NT2/D1 (cell line): ENCODE measurements around the gene CD274.
"Not testable (repeated sequence)": the region's sequence is repeated elsewhere in the genome, so short reads cannot be mapped to it uniquely, and the experiment has no call there.

Experiments used
- DNase-seq: peaks from one replicate; pipeline ENCODE4 v3.0.0-alpha.2; 2011; ENCODE audit warnings: low read depth, low spot score
- H3K27me3 ChIP-seq: 2 replicates; pipeline ENCODE4 v1.6.0; 2011; ENCODE audit warnings: mild to moderate bottlenecking; ENCODE audit not compliant: insufficient read length, insufficient read depth
- H3K36me3 ChIP-seq: 2 replicates; pipeline ENCODE4 v1.6.1; 2011; ENCODE audit warnings: mild to moderate bottlenecking, low read length, mixed read lengths; ENCODE audit not compliant: insufficient read depth, insufficient read length
- H3K4me1 ChIP-seq: 2 replicates; pipeline ENCODE4 v1.5.1; 2011; ENCODE audit not compliant: insufficient read depth, insufficient read length
- H3K4me3 ChIP-seq: 2 replicates; pipeline ENCODE4 v1.5.1; 2011; ENCODE audit warnings: low read depth; ENCODE audit not compliant: insufficient read length
- H3K9ac ChIP-seq: 2 replicates; pipeline ENCODE4 v1.6.0; 2011; ENCODE audit warnings: low read depth; ENCODE audit not compliant: insufficient read length
- H3K9me3 ChIP-seq: 2 replicates; pipeline ENCODE4 v1.5.1; 2011; ENCODE audit warnings: mild to moderate bottlenecking, low read length; ENCODE audit not compliant: insufficient read depth
- SUZ12 ChIP-seq: IDR thresholded peaks from 2 replicates; pipeline ENCODE4 v1.6.1; 2011; ENCODE audit not compliant: insufficient read length, insufficient read depth; ENCODE audit errors: extremely low read depth
- YY1 ChIP-seq: IDR thresholded peaks from 2 replicates; pipeline ENCODE4 v1.6.1; 2011; ENCODE audit not compliant: insufficient read length, insufficient read depth
- ZNF274 ChIP-seq: IDR thresholded peaks from 2 replicates; pipeline ENCODE4 v1.6.1; 2011; ENCODE audit warnings: mild to moderate bottlenecking, low read depth, low read length

CD274 gene

GRCh38 chr9:5486988-5487387, 36.6 kb downstream of the CD274 start:
- DNase-seq = no peak
- no peak overlapping the region for H3K4me3 ChIP-seq
- H3K9me3 ChIP-seq = peaks cover 8% of the 10 kb centered on the region
- H3K9ac ChIP-seq = no peak overlapping the region
- TF ChIP-seq SUZ12 (no peak), YY1 (no peak), ZNF274 (no peak)
- no peaks in the 10 kb centered on the region for H3K36me3 ChIP-seq
- no peaks in the 10 kb centered on the region for H3K27me3 ChIP-seq
- H3K4me1 ChIP-seq = no peaks in the 10 kb centered on the region

GRCh38 chr9:5488221-5489008, 38.1 kb downstream of the CD274 start:
- TF ChIP-seq SUZ12 (no peak), ZNF274 (no peak), YY1 (no peak)
- no peaks in the 10 kb centered on the region for H3K27me3 ChIP-seq
- peaks cover 8% of the 10 kb centered on the region for H3K9me3 ChIP-seq
- H3K9ac ChIP-seq = no peak overlapping the region
- no peaks in the 10 kb centered on the region for H3K36me3 ChIP-seq
- no peak overlapping the region for H3K4me3 ChIP-seq
- no peaks in the 10 kb centered on the region for H3K4me1 ChIP-seq
- DNase-seq = no peak

DNA sequence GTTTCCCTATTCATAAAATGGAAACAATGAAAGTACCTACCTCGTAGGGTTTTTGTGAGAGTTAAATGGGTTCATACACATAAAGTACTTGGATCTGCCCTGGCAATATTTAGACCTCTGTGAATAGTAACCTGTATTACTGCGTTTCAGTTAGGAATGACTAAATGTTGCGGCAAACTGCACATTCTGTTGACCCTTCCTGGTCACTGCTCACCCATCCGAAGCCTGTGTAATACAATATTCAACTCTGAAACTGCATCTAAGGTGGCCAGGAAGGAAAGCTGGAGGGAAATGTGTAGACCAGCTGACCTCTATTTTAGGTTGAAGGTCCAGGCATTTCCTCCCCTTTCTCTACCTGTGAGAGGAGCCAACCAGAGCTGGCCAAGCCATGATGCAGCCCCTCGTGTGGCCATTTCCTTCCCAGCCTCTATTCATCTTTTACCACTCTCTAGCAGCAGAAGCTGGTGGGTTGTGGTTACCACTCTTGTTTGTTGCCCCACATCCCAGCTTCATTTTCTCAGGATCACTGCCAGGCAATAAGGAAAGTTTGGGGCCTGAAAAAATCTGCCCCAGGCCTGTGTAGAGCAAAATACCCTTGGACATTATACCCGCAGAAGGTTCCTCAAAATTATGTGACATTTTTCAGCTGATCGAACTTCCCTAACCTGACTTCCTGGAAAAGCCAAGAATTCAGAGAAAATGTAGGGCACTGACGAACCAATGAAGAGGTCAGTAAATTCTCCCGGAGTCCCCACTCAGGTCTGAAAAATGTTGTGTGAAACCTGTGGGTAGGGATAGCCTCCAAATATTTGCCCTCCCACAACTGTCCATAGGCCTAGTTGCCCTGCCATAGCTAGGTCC, 39.5 kb downstream of the CD274 start:
- no peaks in the 10 kb centered on the region for H3K36me3 ChIP-seq
- DNase-seq = no peak
- no peaks in the 10 kb centered on the region for H3K27me3 ChIP-seq
- TF ChIP-seq SUZ12 = no peak
- no peak for TF ChIP-seq ZNF274
- TF ChIP-seq YY1 = no peak
- no peak overlapping the region for H3K4me3 ChIP-seq
- H3K4me1 ChIP-seq = no peaks in the 10 kb centered on the region
- H3K9ac ChIP-seq = no peak overlapping the region
- peaks cover 8% of the 10 kb centered on the region for H3K9me3 ChIP-seq

- Histone ChIP-seq H3K4me3 (no peak overlapping the region), H3K36me3 (no peaks in the 10 kb centered on the region), H3K9me3 (peaks cover 8% of the 10 kb centered on the region), H3K9ac (no peak overlapping the region), H3K27me3 (no peaks in the 10 kb centered on the region), H3K4me1 (no peaks in the 10 kb centered on the region)
- TF ChIP-seq ZNF274 (no peak), SUZ12 (no peak), YY1 (no peak)
- no peak for DNase-seq
Observed at GRCh38 chr9:5492965-5493678, 42.8 kb downstream of the CD274 start.

- no peak overlapping the region for H3K4me3 ChIP-seq
- no peak for TF ChIP-seq SUZ12
- no peak for TF ChIP-seq YY1
- TF ChIP-seq ZNF274 = no peak
- no peak for DNase-seq
- no peaks in the 10 kb centered on the region for H3K36me3 ChIP-seq
- H3K27me3 ChIP-seq = no peaks in the 10 kb centered on the region
- H3K9me3 ChIP-seq = peaks cover 8% of the 10 kb centered on the region
- H3K4me1 ChIP-seq = no peaks in the 10 kb centered on the region
- no peak overlapping the region for H3K9ac ChIP-seq
Observed at GRCh38 chr9:5493679-5494511, 43.6 kb downstream of the CD274 start.

DNA sequence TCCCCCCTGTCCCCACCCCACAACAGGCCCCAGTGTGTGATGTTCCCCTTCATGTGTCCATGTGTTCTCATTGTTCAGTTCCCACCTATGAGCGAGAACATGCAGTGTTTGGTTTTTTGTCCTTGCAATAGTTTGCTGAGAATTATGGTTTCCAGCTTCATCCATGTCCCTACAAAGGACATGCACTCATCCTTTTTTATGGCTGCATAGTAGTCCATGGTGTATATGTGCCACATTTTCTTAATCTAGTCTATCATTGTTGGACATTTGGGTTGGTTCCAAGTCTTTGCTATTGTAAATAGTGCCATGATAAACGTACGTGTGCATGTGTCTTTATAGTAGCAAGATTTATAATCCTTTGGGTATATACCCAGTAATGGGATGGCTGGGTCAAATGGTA, 44.4 kb downstream of the CD274 start:
- not testable (repeated sequence) for H3K36me3 ChIP-seq, H3K4me3 ChIP-seq, H3K9ac ChIP-seq, DNase-seq, H3K9me3 ChIP-seq, H3K4me1 ChIP-seq, H3K27me3 ChIP-seq
